WTC11 (cell line): ENCODE results near the gene GPR85.

Source experiments
- MAX ChIP-seq: sonication (generic); formaldehyde crosslinking; IDR thresholded peaks from 2 replicates; pipeline ENCODE4 v1.8.0; 2022; ENCODE audit warnings: mild to moderate bottlenecking, missing genetic modification reagents
- TF ChIP-seq, protein P1 (sequence below): fragments of 200-600 bp; IDR thresholded peaks from 2 replicates; pipeline ENCODE4 v1.8.0; 2022; ENCODE audit warnings: antibody characterized with exemption

- TF ChIP-seq, protein P1, sequence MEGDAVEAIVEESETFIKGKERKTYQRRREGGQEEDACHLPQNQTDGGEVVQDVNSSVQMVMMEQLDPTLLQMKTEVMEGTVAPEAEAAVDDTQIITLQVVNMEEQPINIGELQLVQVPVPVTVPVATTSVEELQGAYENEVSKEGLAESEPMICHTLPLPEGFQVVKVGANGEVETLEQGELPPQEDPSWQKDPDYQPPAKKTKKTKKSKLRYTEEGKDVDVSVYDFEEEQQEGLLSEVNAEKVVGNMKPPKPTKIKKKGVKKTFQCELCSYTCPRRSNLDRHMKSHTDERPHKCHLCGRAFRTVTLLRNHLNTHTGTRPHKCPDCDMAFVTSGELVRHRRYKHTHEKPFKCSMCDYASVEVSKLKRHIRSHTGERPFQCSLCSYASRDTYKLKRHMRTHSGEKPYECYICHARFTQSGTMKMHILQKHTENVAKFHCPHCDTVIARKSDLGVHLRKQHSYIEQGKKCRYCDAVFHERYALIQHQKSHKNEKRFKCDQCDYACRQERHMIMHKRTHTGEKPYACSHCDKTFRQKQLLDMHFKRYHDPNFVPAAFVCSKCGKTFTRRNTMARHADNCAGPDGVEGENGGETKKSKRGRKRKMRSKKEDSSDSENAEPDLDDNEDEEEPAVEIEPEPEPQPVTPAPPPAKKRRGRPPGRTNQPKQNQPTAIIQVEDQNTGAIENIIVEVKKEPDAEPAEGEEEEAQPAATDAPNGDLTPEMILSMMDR, result no peak
- TF ChIP-seq MAX (CRISPR knock-in tag), result no peak
Measured at GRCh38 chr7:113044394-113044793, 42.2 kb downstream of the GPR85 start.
